Measurements from ENCODE around the gene CDC123. TPM values are rescaled to one million over a fixed set of nuclear protein-coding genes. Genes with fewer than 3 reads are reported as not detected.

CDC123 gene
- total RNA-seq, 1 donor from 2014 or later, result 76.0 TPM

- no peaks in the 10 kb centered on the region for H3K27me3 Mint-ChIP-seq (ENCODE audit: unreplicated experiment)
- no peak overlapping the region for H3K27ac Mint-ChIP-seq (ENCODE audit: unreplicated experiment)
- H3K4me3 Mint-ChIP-seq (ENCODE audit: unreplicated experiment), result no peak overlapping the region
- H3K9me3 Mint-ChIP-seq (ENCODE audit: unreplicated experiment), result no peaks in the 10 kb centered on the region
- TF ChIP-seq CTCF (IDR thresholded peaks at IDR 0.05; ENCODE audit: partially characterized antibody, unreplicated experiment), result no peak
- no peaks in the 10 kb centered on the region for H3K36me3 Mint-ChIP-seq (ENCODE audit: unreplicated experiment)
- no peak for DNase-seq
- H3K4me1 Mint-ChIP-seq (ENCODE audit: low read depth, unreplicated experiment), result peaks cover 8% of the 10 kb centered on the region
These were observed 6.6 kb upstream of the CDC123 start for GRCh38 chr10:12189426-12189825.

- H3K4me3 Mint-ChIP-seq (ENCODE audit: unreplicated experiment), result no peak overlapping the region
- TF ChIP-seq CTCF (IDR thresholded peaks at IDR 0.05; ENCODE audit: partially characterized antibody, unreplicated experiment), result no peak
- no peaks in the 10 kb centered on the region for H3K36me3 Mint-ChIP-seq (ENCODE audit: unreplicated experiment)
- no peak for DNase-seq
- no peak overlapping the region for H3K27ac Mint-ChIP-seq (ENCODE audit: unreplicated experiment)
- H3K27me3 Mint-ChIP-seq (ENCODE audit: unreplicated experiment), result peaks cover 6% of the 10 kb centered on the region
- peaks cover 11% of the 10 kb centered on the region for H3K4me1 Mint-ChIP-seq (ENCODE audit: low read depth, unreplicated experiment)
- peaks cover 11% of the 10 kb centered on the region for H3K9me3 Mint-ChIP-seq (ENCODE audit: unreplicated experiment)
These were observed 4.3 kb upstream of the CDC123 start for GRCh38 chr10:12191715-12192114.

GRCh38 chr10:12193193-12193592 lies 2.8 kb upstream of the CDC123 start:
- TF ChIP-seq CTCF (IDR thresholded peaks at IDR 0.05; ENCODE audit: partially characterized antibody, unreplicated experiment), result no peak
- no peak overlapping the region for H3K4me3 Mint-ChIP-seq (ENCODE audit: unreplicated experiment)

GRCh38 chr10:12194752-12195271 lies 1.2 kb upstream of the CDC123 start:
- no peak for TF ChIP-seq CTCF (IDR thresholded peaks at IDR 0.05; ENCODE audit: partially characterized antibody, unreplicated experiment)
- Mint-ChIP-seq H3K4me3 (ENCODE audit: unreplicated experiment) (peak overlapping the region; percentile 99), H3K36me3 (ENCODE audit: unreplicated experiment) (no peaks in the 10 kb centered on the region), H3K9me3 (ENCODE audit: unreplicated experiment) (peaks cover 12% of the 10 kb centered on the region), H3K4me1 (ENCODE audit: low read depth, unreplicated experiment) (peaks cover 11% of the 10 kb centered on the region), H3K27ac (ENCODE audit: unreplicated experiment) (peak overlapping the region; percentile 99), H3K27me3 (ENCODE audit: unreplicated experiment) (peaks cover 6% of the 10 kb centered on the region)
- peak; percentile 22 for DNase-seq

More at GRCh38 chr10:12193193-12193592, 2.8 kb upstream of the CDC123 start:
- no peak for DNase-seq
- Mint-ChIP-seq H3K4me1 (ENCODE audit: low read depth, unreplicated experiment) (peaks cover 11% of the 10 kb centered on the region), H3K36me3 (ENCODE audit: unreplicated experiment) (no peaks in the 10 kb centered on the region), H3K27ac (ENCODE audit: unreplicated experiment) (no peak overlapping the region), H3K27me3 (ENCODE audit: unreplicated experiment) (peaks cover 6% of the 10 kb centered on the region), H3K9me3 (ENCODE audit: unreplicated experiment) (peaks cover 12% of the 10 kb centered on the region)

GRCh38 chr10:12195281-12195602 lies 746 bp upstream of the CDC123 start:
- H3K4me1 Mint-ChIP-seq (ENCODE audit: low read depth, unreplicated experiment), result peaks cover 11% of the 10 kb centered on the region
- H3K27ac Mint-ChIP-seq (ENCODE audit: unreplicated experiment), result peak overlapping the region; percentile 99
- no peak for TF ChIP-seq CTCF (IDR thresholded peaks at IDR 0.05; ENCODE audit: partially characterized antibody, unreplicated experiment)
- H3K9me3 Mint-ChIP-seq (ENCODE audit: unreplicated experiment), result peaks cover 12% of the 10 kb centered on the region
- no peak for DNase-seq
- peak overlapping the region; percentile 99 for H3K4me3 Mint-ChIP-seq (ENCODE audit: unreplicated experiment)
- H3K36me3 Mint-ChIP-seq (ENCODE audit: unreplicated experiment), result no peaks in the 10 kb centered on the region
- peaks cover 6% of the 10 kb centered on the region for H3K27me3 Mint-ChIP-seq (ENCODE audit: unreplicated experiment)
